ENCODE data around the gene TRABD2B.

GRCh38 chr1:47781171-47781959, 215.8 kb downstream of the TRABD2B start:
- no peak for TF ChIP-seq TCF7L2 (IDR thresholded peaks at IDR 0.05; ENCODE audit: borderline replicate concordance, extremely low read depth, insufficient read depth, insufficient read length)
- TF ChIP-seq EZH2 (IDR thresholded peaks at IDR 0.05), result no peak
- TF ChIP-seq, protein P1, sequence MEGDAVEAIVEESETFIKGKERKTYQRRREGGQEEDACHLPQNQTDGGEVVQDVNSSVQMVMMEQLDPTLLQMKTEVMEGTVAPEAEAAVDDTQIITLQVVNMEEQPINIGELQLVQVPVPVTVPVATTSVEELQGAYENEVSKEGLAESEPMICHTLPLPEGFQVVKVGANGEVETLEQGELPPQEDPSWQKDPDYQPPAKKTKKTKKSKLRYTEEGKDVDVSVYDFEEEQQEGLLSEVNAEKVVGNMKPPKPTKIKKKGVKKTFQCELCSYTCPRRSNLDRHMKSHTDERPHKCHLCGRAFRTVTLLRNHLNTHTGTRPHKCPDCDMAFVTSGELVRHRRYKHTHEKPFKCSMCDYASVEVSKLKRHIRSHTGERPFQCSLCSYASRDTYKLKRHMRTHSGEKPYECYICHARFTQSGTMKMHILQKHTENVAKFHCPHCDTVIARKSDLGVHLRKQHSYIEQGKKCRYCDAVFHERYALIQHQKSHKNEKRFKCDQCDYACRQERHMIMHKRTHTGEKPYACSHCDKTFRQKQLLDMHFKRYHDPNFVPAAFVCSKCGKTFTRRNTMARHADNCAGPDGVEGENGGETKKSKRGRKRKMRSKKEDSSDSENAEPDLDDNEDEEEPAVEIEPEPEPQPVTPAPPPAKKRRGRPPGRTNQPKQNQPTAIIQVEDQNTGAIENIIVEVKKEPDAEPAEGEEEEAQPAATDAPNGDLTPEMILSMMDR (IDR thresholded peaks at IDR 0.05 in 2 of 3, conservative IDR thresholded peaks at IDR 0.05 in 1 of 3; ENCODE audit: borderline replicate concordance in 1 of 3, insufficient read depth in 1 of 3, low read depth in 2 of 3, low read length in 2 of 3), result peak in 1 of 3 experiments; percentile 25; a peak in 1 of 6 replicates
- no peak for TF ChIP-seq ZFX (IDR thresholded peaks at IDR 0.05)
- TF ChIP-seq, protein P2, sequence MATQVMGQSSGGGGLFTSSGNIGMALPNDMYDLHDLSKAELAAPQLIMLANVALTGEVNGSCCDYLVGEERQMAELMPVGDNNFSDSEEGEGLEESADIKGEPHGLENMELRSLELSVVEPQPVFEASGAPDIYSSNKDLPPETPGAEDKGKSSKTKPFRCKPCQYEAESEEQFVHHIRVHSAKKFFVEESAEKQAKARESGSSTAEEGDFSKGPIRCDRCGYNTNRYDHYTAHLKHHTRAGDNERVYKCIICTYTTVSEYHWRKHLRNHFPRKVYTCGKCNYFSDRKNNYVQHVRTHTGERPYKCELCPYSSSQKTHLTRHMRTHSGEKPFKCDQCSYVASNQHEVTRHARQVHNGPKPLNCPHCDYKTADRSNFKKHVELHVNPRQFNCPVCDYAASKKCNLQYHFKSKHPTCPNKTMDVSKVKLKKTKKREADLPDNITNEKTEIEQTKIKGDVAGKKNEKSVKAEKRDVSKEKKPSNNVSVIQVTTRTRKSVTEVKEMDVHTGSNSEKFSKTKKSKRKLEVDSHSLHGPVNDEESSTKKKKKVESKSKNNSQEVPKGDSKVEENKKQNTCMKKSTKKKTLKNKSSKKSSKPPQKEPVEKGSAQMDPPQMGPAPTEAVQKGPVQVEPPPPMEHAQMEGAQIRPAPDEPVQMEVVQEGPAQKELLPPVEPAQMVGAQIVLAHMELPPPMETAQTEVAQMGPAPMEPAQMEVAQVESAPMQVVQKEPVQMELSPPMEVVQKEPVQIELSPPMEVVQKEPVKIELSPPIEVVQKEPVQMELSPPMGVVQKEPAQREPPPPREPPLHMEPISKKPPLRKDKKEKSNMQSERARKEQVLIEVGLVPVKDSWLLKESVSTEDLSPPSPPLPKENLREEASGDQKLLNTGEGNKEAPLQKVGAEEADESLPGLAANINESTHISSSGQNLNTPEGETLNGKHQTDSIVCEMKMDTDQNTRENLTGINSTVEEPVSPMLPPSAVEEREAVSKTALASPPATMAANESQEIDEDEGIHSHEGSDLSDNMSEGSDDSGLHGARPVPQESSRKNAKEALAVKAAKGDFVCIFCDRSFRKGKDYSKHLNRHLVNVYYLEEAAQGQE (IDR thresholded peaks at IDR 0.05; ENCODE audit: low read depth), result no peak
- TF ChIP-seq EGR1 (IDR thresholded peaks at IDR 0.05; ENCODE audit: low read depth), result no peak
- TF ChIP-seq, protein P3, sequence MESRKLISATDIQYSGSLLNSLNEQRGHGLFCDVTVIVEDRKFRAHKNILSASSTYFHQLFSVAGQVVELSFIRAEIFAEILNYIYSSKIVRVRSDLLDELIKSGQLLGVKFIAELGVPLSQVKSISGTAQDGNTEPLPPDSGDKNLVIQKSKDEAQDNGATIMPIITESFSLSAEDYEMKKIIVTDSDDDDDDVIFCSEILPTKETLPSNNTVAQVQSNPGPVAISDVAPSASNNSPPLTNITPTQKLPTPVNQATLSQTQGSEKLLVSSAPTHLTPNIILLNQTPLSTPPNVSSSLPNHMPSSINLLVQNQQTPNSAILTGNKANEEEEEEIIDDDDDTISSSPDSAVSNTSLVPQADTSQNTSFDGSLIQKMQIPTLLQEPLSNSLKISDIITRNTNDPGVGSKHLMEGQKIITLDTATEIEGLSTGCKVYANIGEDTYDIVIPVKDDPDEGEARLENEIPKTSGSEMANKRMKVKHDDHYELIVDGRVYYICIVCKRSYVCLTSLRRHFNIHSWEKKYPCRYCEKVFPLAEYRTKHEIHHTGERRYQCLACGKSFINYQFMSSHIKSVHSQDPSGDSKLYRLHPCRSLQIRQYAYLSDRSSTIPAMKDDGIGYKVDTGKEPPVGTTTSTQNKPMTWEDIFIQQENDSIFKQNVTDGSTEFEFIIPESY (IDR thresholded peaks at IDR 0.05; ENCODE audit: extremely low read depth, insufficient replicate concordance, low read length), result no peak
- TF ChIP-seq SIN3A (IDR thresholded peaks at IDR 0.05; ENCODE audit: low read depth), result no peak
- TF ChIP-seq POLR2A (IDR thresholded peaks at IDR 0.05; ENCODE audit: borderline replicate concordance, extremely low read depth, insufficient read depth, insufficient read length), result no peak
- TF ChIP-seq YY1 (IDR thresholded peaks at IDR 0.05; ENCODE audit: extremely low read depth, insufficient replicate concordance, low read depth, low read length), result no peak
- TF ChIP-seq SP1 (IDR thresholded peaks at IDR 0.05; ENCODE audit: low read depth), result no peak
- no peak for TF ChIP-seq POLR2AphosphoS5 (IDR thresholded peaks at IDR 0.05; ENCODE audit: low read depth, low read length)
- TF ChIP-seq ATF3 (IDR thresholded peaks at IDR 0.05), result no peak

All from HCT116 (cell line).